ENCODE data around the gene RUNDC3A. TPM values are rescaled to one million over a fixed set of nuclear protein-coding genes. Genes with fewer than 3 reads are reported as not detected.
A peak's percentile ranks its signal among the peaks of the same experiment; 100 is the strongest.

The RUNDC3A gene
- total RNA-seq, 4 donors from 2014 or later: 0.54 to 1.5 (median 0.69) TPM; not detected in 1

- TF ChIP-seq CTCF (IDR thresholded peaks at IDR 0.05): no peak
- no peak for TF ChIP-seq POLR2AphosphoS5 (IDR thresholded peaks at IDR 0.05)
- no peak for TF ChIP-seq EP300 (IDR thresholded peaks at IDR 0.05)
- no peak for TF ChIP-seq POLR2A (IDR thresholded peaks at IDR 0.05)
- no peak for ATAC-seq
- Histone ChIP-seq H3K9me3 (no peaks in the 10 kb centered on the region), H3K27me3 (peaks cover 14% of the 10 kb centered on the region), H3K27ac (no peak overlapping the region), H3K36me3 (no peaks in the 10 kb centered on the region), H3K4me3 (no peak overlapping the region), H3K4me1 (no peaks in the 10 kb centered on the region)
- WGBS, 2 donors (ENCODE audit: low coverage in 1 of 2): 89 to 92% methylated on average over 4 to 5 of the region's 5 CpGs
Observed at GRCh38 chr17:44273607-44274006, 34.8 kb upstream of the RUNDC3A start.

DNA sequence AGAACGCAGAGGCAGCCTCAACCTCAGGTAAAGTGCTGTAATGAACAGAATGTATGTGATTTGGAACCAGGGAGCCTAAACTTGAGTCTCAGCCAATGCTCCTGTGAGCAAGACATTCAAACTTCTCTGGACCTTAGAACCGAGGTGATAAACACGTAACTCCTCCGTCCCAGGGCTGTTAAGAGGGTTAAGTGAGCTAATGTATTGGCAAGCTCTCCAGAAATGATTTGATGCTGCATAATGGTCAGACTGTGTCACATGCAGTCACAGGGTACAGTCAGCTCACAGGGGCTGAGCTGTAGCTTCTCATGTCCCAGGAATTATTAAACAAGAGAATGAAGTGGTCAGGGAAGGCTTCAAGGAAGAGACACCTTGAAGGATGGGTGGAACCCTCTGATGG, 30.4 kb upstream of the RUNDC3A start:
- H3K27me3 ChIP-seq: peaks cover 14% of the 10 kb centered on the region
- no peak overlapping the region for H3K27ac ChIP-seq
- peaks cover 0 to 18% (median 13%) of the 10 kb centered on the region in 3 donors for H3K4me1 ChIP-seq
- H3K36me3 ChIP-seq: no peaks in the 10 kb centered on the region
- TF ChIP-seq POLR2A (IDR thresholded peaks at IDR 0.05): no peak
- no peak for TF ChIP-seq POLR2AphosphoS5 (IDR thresholded peaks at IDR 0.05)
- TF ChIP-seq CTCF (IDR thresholded peaks at IDR 0.05): no peak
- no peak for TF ChIP-seq EP300 (IDR thresholded peaks at IDR 0.05)
- no peaks in the 10 kb centered on the region for H3K9me3 ChIP-seq
- ATAC-seq: no peak
- no peak overlapping the region for H3K4me3 ChIP-seq
- WGBS, 2 donors (ENCODE audit: low coverage in 1 of 2): 93 to 100% methylated on average over 1 to 4 of the region's 4 CpGs

GRCh38 chr17:44279346-44279665, 29.1 kb upstream of the RUNDC3A start:
- Histone ChIP-seq H3K27me3 (peaks cover 12% of the 10 kb centered on the region), H3K4me1 (peaks cover 0 to 18% (median 13%) of the 10 kb centered on the region in 3 donors), H3K4me3 (no peak overlapping the region), H3K36me3 (no peaks in the 10 kb centered on the region), H3K9me3 (no peaks in the 10 kb centered on the region), H3K27ac (peak overlapping the region in 1 of 4 donors; percentile 20)
- TF ChIP-seq POLR2AphosphoS5 (IDR thresholded peaks at IDR 0.05) (no peak), CTCF (IDR thresholded peaks at IDR 0.05) (no peak), EP300 (IDR thresholded peaks at IDR 0.05) (no peak), POLR2A (IDR thresholded peaks at IDR 0.05) (no peak)
- peak; percentile 11 for ATAC-seq
- 86 to 100% methylated on average over 1 to 2 of the region's 2 CpGs for WGBS, 2 donors (ENCODE audit: low coverage in 1 of 2)

DNA sequence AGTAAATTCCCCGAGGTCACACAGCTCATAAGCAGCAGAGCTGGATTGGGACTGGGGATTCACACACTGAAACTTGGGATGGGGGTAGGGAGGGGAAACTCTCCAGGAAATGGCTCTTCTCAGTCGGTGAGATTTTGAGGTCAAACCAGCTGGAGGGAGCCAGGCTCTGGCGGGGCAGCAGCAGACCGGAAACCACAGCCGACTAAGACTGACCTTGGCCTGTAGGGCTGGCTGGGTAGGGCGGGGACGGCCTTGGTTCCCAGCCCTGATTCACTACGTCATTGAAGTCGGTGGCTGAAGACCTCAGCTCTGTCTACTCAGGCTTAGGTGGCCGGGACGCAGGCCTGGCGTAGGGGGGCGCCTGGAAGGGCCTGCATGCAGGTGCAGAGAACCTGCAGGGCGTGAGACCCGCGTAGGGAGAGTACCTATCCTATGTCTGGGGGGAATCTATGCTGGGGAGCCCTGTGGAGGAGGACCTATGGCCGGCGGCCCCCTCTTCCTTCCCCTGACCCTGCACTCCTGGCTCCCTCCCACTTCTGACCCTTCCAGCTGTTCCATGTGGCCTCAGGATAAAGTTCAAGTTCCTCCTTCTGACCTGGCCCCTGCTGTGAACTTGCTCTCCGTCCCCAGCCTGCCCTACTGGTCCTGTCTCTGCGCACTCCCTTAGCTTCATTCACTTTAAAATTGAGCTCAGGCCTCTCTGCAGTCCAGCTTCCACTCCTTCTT, 28.6 kb upstream of the RUNDC3A start:
- H3K9me3 ChIP-seq: no peaks in the 10 kb centered on the region
- peaks cover 0 to 18% (median 13%) of the 10 kb centered on the region in 3 donors for H3K4me1 ChIP-seq
- WGBS, 2 donors (ENCODE audit: low coverage in 1 of 2): 33 to 92% methylated on average over 2 to 18 of the region's 20 CpGs
- peak overlapping the region in 3 of 4 donors; percentile 31 to 66 (median 45) for H3K27ac ChIP-seq
- H3K4me3 ChIP-seq: no peak overlapping the region
- H3K36me3 ChIP-seq: no peaks in the 10 kb centered on the region
- H3K27me3 ChIP-seq: peaks cover 10% of the 10 kb centered on the region
- TF ChIP-seq EP300 (IDR thresholded peaks at IDR 0.05) (no peak), CTCF (IDR thresholded peaks at IDR 0.05) (no peak), POLR2AphosphoS5 (IDR thresholded peaks at IDR 0.05) (no peak), POLR2A (IDR thresholded peaks at IDR 0.05) (no peak)
- peak; percentile 92 for ATAC-seq

GRCh38 chr17:44280392-44280937, 27.9 kb upstream of the RUNDC3A start:
- H3K4me1 ChIP-seq: peaks cover 0 to 18% (median 13%) of the 10 kb centered on the region in 3 donors
- ATAC-seq: no peak
- H3K4me3 ChIP-seq: no peak overlapping the region
- peaks cover 10% of the 10 kb centered on the region for H3K27me3 ChIP-seq
- H3K27ac ChIP-seq: peak overlapping the region in 2 of 4 donors; percentile 31 to 66
- H3K9me3 ChIP-seq: no peaks in the 10 kb centered on the region
- no peak for TF ChIP-seq POLR2AphosphoS5 (IDR thresholded peaks at IDR 0.05)
- TF ChIP-seq EP300 (IDR thresholded peaks at IDR 0.05): no peak
- no peak for TF ChIP-seq POLR2A (IDR thresholded peaks at IDR 0.05)
- TF ChIP-seq CTCF (IDR thresholded peaks at IDR 0.05): no peak
- 54 to 73% methylated on average over 3 to 9 of the region's 12 CpGs for WGBS, 2 donors (ENCODE audit: low coverage in 1 of 2)
- no peaks in the 10 kb centered on the region for H3K36me3 ChIP-seq

Measured in gastroesophageal sphincter (tissue), 4 donors.